DOHH2 (cell line): ENCODE data around the gene VTI1A.

Source experiments
- CTCF ChIP-seq: fragments of 200-600 bp; sonication (generic); IDR thresholded peaks from one replicate; pipeline ENCODE4 v1.5.1; 2014; ENCODE audit warnings: antibody characterized with exemption, mild to moderate bottlenecking, low read depth, low read length; ENCODE audit not compliant: poor library complexity, severe bottlenecking
- EZH2phosphoT487 ChIP-seq: fragments of 200-600 bp; sonication (generic); IDR thresholded peaks from 2 replicates; pipeline ENCODE4 v1.6.1; 2017; ENCODE audit warnings: borderline replicate concordance, mild to moderate bottlenecking, antibody characterized with exemption, low read length, moderate library complexity, mixed read lengths

DNA sequence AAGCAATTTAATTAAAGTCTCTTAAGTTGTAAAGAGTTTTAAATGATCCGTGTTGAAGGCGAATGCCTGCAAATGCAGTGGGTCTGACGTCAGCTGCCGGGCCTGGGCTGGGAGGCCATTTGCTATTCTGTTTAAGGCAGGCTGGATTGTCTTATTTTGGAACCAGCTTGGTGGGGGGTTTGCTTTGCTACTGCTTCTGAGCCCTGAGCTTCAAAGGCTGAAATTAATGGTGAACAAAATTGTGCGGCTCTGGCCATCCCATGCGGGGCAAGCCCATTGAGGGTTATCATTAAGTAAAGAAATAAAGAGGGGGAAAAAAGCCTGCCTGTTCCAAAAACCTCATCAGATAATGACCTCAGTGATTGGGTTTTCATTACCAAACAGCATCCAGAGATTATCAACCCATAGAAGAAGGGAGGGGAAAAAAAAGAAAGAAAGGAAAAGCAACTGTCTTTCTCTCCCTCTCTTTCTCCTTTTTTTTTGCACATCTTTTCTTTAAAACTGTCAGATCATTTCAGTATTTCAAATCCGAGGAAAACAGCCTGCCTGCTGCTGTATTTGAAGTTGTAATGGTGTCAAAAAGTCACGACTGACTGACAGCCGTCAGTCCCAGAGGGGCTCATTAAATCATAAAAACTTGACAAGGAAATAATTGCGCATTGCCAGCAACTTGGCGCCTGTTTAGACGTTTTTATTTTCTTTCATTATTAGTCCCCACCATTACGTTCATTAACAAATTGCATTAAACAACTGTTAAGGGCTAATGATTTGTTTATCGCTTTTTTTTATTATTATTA, 371.2 kb downstream of the VTI1A start:
- TF ChIP-seq CTCF (no peak), EZH2phosphoT487 (no peak)
